Measurements from ENCODE around the gene UBR4. TPM values are rescaled to one million over a fixed set of nuclear protein-coding genes. Genes with fewer than 3 reads are reported as not detected.
A peak's percentile ranks its signal among the peaks of the same experiment; 100 is the strongest.

Gene UBR4
- total and polyA plus RNA-seq, 7 experiments from 2014 or later = 18.9 to 174 (median 151) TPM

GRCh38 chr1:19198820-19199219 lies 11.2 kb downstream of the UBR4 start:
- Mint-ChIP-seq H3K36me3 (peaks cover 15 to 39% (median 30%) of the 10 kb centered on the region in 5 donors), H3K9me3 (no peaks in the 10 kb centered on the region), H3K4me3 (no peak overlapping the region), H3K27me3 (no peaks in the 10 kb centered on the region), H3K27ac (no peak overlapping the region), H3K4me1 (peaks cover 16 to 29% (median 24%) of the 10 kb centered on the region in 7 donors)
- Histone ChIP-seq H3K27ac (ENCODE audit: low read depth, low read length) (no peak overlapping the region), H3K36me3 (ENCODE audit: control insufficient read depth in 2 of 3, insufficient read depth in 3 of 3, low read length in 3 of 3) (peaks cover 31 to 59% (median 48%) of the 10 kb centered on the region in 3 experiments), H3K27me3 (ENCODE audit: control insufficient read depth in 2 of 2, insufficient read depth in 2 of 2, low read length in 2 of 2) (no peaks in the 10 kb centered on the region), H3K9me3 (ENCODE audit: control insufficient read depth in 2 of 3, low read length in 3 of 3) (no peaks in the 10 kb centered on the region), H3K4me3 (ENCODE audit: low read length) (no peak overlapping the region), H3K4me1 (ENCODE audit: control insufficient read depth in 2 of 2, insufficient read depth in 2 of 2, low read length in 2 of 2) (peaks cover 0 to 16% of the 10 kb centered on the region in 2 donors)
- POLR2A ChIA-PET = interaction anchor here (0.6 kb wide), 1 partner anchor 1745 kb away, joined by 3 read pairs; no protein-coding TSS in a partner anchor
- ATAC-seq (no peak), DNase-seq (no peak)
- CTCF ChIA-PET = no interaction called here
- intact Hi-C loops (cut with micrococcal nuclease) = no loop called here

DNA sequence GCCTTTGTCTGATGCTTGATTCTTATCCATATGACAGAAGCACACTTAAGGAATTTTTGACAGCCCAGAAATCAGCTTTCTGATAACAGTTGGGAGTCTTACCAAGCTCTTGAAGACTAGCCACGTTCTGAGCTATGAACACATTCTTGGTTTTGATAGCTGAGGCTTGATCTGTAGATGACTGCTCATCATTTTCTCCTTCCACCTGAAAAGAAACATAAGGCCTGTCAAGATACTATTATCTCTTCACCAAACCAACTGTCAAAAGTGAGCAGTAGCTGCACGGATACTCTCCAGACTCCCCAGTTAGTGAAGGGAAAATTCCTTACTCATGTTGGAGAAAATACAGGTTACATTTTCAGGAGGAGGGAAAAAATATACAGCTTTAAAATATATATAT lies 12.2 kb downstream of the UBR4 start:
- Histone ChIP-seq H3K4me3 (ENCODE audit: low read length) (no peak overlapping the region), H3K36me3 (ENCODE audit: control insufficient read depth in 2 of 3, insufficient read depth in 3 of 3, low read length in 3 of 3) (peaks cover 41 to 69% (median 57%) of the 10 kb centered on the region in 3 experiments), H3K4me1 (ENCODE audit: control insufficient read depth in 2 of 2, insufficient read depth in 2 of 2, low read length in 2 of 2) (peaks cover 0 to 10% of the 10 kb centered on the region in 2 donors), H3K27ac (ENCODE audit: low read depth, low read length) (no peak overlapping the region), H3K9me3 (ENCODE audit: control insufficient read depth in 2 of 3, low read length in 3 of 3) (no peaks in the 10 kb centered on the region), H3K27me3 (ENCODE audit: control insufficient read depth in 2 of 2, insufficient read depth in 2 of 2, low read length in 2 of 2) (no peaks in the 10 kb centered on the region)
- H3K27ac Mint-ChIP-seq = no peak overlapping the region
- ATAC-seq (no peak), DNase-seq (no peak)
- H3K27me3 Mint-ChIP-seq = no peaks in the 10 kb centered on the region
- peaks cover 11 to 19% (median 17%) of the 10 kb centered on the region in 7 donors for H3K4me1 Mint-ChIP-seq
- H3K36me3 Mint-ChIP-seq = peaks cover 25 to 48% (median 40%) of the 10 kb centered on the region in 5 donors
- CTCF ChIA-PET = no interaction called here
- H3K4me3 Mint-ChIP-seq = no peak overlapping the region
- intact Hi-C loops (cut with micrococcal nuclease) = no loop called here
- POLR2A ChIA-PET = interaction anchor here (1.1 kb wide), 1 partner anchor 8 kb away, joined by 3 read pairs; no protein-coding TSS in a partner anchor
- no peaks in the 10 kb centered on the region for H3K9me3 Mint-ChIP-seq

- DNase-seq (no peak), ATAC-seq (no peak)
- Mint-ChIP-seq H3K4me1 (peaks cover 0 to 6% (median 4%) of the 10 kb centered on the region in 7 donors), H3K9me3 (no peaks in the 10 kb centered on the region), H3K27ac (no peak overlapping the region), H3K36me3 (peaks cover 32 to 63% (median 52%) of the 10 kb centered on the region in 5 donors), H3K4me3 (no peak overlapping the region), H3K27me3 (no peaks in the 10 kb centered on the region)
- Histone ChIP-seq H3K4me3 (ENCODE audit: low read length) (no peak overlapping the region), H3K4me1 (ENCODE audit: control insufficient read depth in 2 of 2, insufficient read depth in 2 of 2, low read length in 2 of 2) (no peaks in the 10 kb centered on the region), H3K27ac (ENCODE audit: low read depth, low read length) (no peak overlapping the region), H3K9me3 (ENCODE audit: control insufficient read depth in 2 of 3, low read length in 3 of 3) (no peaks in the 10 kb centered on the region), H3K36me3 (ENCODE audit: control insufficient read depth in 2 of 3, insufficient read depth in 3 of 3, low read length in 3 of 3) (peaks cover 49 to 78% (median 69%) of the 10 kb centered on the region in 3 experiments), H3K27me3 (ENCODE audit: control insufficient read depth in 2 of 2, insufficient read depth in 2 of 2, low read length in 2 of 2) (no peaks in the 10 kb centered on the region)
- CTCF ChIA-PET = no interaction called here
- POLR2A ChIA-PET = no interaction called here
- intact Hi-C loops (cut with micrococcal nuclease) = no loop called here
Observed at GRCh38 chr1:19196331-19196730, 13.7 kb downstream of the UBR4 start.

DNA sequence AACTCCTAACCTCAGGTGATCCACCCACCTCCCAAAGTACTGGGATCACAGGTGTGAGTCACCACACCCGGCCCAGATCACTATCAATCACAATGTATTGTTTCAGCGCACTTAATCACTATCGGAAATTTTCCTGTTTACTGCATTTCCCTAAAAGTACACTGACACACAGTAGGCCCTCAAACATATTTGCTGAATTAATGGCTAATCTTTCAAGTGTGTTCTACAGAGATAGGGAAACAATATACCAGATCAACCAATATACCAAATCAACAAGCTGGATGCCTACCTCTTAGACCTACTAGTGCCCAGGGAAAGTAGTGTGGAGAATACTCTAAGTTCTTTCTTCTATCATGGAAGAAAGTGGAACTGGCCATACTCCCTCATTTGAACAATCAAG lies 17.1 kb downstream of the UBR4 start:
- H3K4me1 Mint-ChIP-seq = peaks cover 0 to 11% (median 0%) of the 10 kb centered on the region in 7 donors
- ATAC-seq = no peak
- no peak overlapping the region for H3K27ac Mint-ChIP-seq
- Histone ChIP-seq H3K4me3 (ENCODE audit: low read length) (no peak overlapping the region), H3K9me3 (ENCODE audit: control insufficient read depth in 2 of 3, low read length in 3 of 3) (no peaks in the 10 kb centered on the region), H3K36me3 (ENCODE audit: control insufficient read depth in 2 of 3, insufficient read depth in 3 of 3, low read length in 3 of 3) (peaks cover 37 to 80% (median 49%) of the 10 kb centered on the region in 3 experiments), H3K27me3 (ENCODE audit: control insufficient read depth in 2 of 2, insufficient read depth in 2 of 2, low read length in 2 of 2) (no peaks in the 10 kb centered on the region), H3K27ac (ENCODE audit: low read depth, low read length) (no peak overlapping the region), H3K4me1 (ENCODE audit: control insufficient read depth in 2 of 2, insufficient read depth in 2 of 2, low read length in 2 of 2) (no peaks in the 10 kb centered on the region)
- H3K9me3 Mint-ChIP-seq = no peaks in the 10 kb centered on the region
- H3K27me3 Mint-ChIP-seq = no peaks in the 10 kb centered on the region
- POLR2A ChIA-PET = interaction anchor here (1.0 kb wide), 1 partner anchor 14 kb away, joined by 4 read pairs; no protein-coding TSS in a partner anchor
- no peak for DNase-seq
- no peak overlapping the region for H3K4me3 Mint-ChIP-seq
- intact Hi-C loops (cut with micrococcal nuclease) = no loop called here
- peaks cover 36 to 74% (median 54%) of the 10 kb centered on the region in 5 donors for H3K36me3 Mint-ChIP-seq
- CTCF ChIA-PET = interaction anchor here (0.8 kb wide), 1 partner anchor 12 kb away, joined by 3 read pairs; no protein-coding TSS in a partner anchor

DNA sequence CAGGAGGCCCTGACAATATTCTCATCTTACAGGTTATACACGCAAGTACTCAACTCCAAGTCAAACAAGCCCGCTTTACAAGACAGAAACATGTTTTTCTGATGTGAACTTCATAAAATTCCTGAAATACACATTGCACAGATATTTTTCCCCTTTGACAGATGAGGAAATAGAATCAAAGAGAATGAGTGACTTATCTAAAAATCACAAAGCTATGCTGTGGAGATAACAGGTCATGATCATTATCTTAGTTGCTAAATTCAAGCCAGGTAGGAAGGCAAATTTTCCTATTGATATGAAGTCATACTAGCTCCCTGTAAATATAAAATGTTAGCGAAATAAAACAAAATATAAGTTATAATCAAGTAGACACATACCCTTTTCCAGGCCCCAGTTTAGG lies 18.3 kb downstream of the UBR4 start:
- Mint-ChIP-seq H3K27ac (no peak overlapping the region), H3K36me3 (peaks cover 33 to 68% (median 50%) of the 10 kb centered on the region in 5 donors), H3K27me3 (no peaks in the 10 kb centered on the region), H3K4me1 (peaks cover 0 to 11% (median 0%) of the 10 kb centered on the region in 7 donors), H3K9me3 (no peaks in the 10 kb centered on the region), H3K4me3 (no peak overlapping the region)
- ChIA-PET CTCF (no interaction called here), POLR2A (interaction anchor here (0.9 kb wide), 1 partner anchor 15 kb away, joined by 4 read pairs; no protein-coding TSS in a partner anchor)
- Histone ChIP-seq H3K4me1 (ENCODE audit: control insufficient read depth in 2 of 2, insufficient read depth in 2 of 2, low read length in 2 of 2) (no peaks in the 10 kb centered on the region), H3K4me3 (ENCODE audit: low read length) (no peak overlapping the region), H3K9me3 (ENCODE audit: control insufficient read depth in 2 of 3, low read length in 3 of 3) (no peaks in the 10 kb centered on the region), H3K27ac (ENCODE audit: low read depth, low read length) (no peak overlapping the region), H3K27me3 (ENCODE audit: control insufficient read depth in 2 of 2, insufficient read depth in 2 of 2, low read length in 2 of 2) (no peaks in the 10 kb centered on the region), H3K36me3 (ENCODE audit: control insufficient read depth in 2 of 3, insufficient read depth in 3 of 3, low read length in 3 of 3) (peaks cover 31 to 77% (median 37%) of the 10 kb centered on the region in 3 experiments)
- intact Hi-C loops (cut with micrococcal nuclease) = no loop called here
- no peak for DNase-seq
- no peak for ATAC-seq

- ChIA-PET POLR2A (no interaction called here), CTCF (interaction anchor here (0.5 kb wide), 1 partner anchor 1705 kb away, joined by 3 read pairs; no protein-coding TSS in a partner anchor)
- Histone ChIP-seq H3K36me3 (ENCODE audit: control insufficient read depth in 2 of 3, insufficient read depth in 3 of 3, low read length in 3 of 3) (peaks cover 35 to 77% (median 40%) of the 10 kb centered on the region in 3 experiments), H3K27me3 (ENCODE audit: control insufficient read depth in 2 of 2, insufficient read depth in 2 of 2, low read length in 2 of 2) (no peaks in the 10 kb centered on the region), H3K9me3 (ENCODE audit: control insufficient read depth in 2 of 3, low read length in 3 of 3) (no peaks in the 10 kb centered on the region), H3K4me3 (ENCODE audit: low read length) (no peak overlapping the region), H3K27ac (ENCODE audit: low read depth, low read length) (no peak overlapping the region), H3K4me1 (ENCODE audit: control insufficient read depth in 2 of 2, insufficient read depth in 2 of 2, low read length in 2 of 2) (no peaks in the 10 kb centered on the region)
- Mint-ChIP-seq H3K4me3 (no peak overlapping the region), H3K36me3 (peaks cover 38 to 66% (median 48%) of the 10 kb centered on the region in 5 donors), H3K27ac (peak overlapping the region in 2 of 9 donors; percentile 2 to 24), H3K9me3 (no peaks in the 10 kb centered on the region), H3K27me3 (no peaks in the 10 kb centered on the region), H3K4me1 (peaks cover 0 to 20% (median 0%) of the 10 kb centered on the region in 7 donors)
- ATAC-seq (no peak), DNase-seq (no peak)
- intact Hi-C loops (cut with micrococcal nuclease) = no loop called here
Observed at GRCh38 chr1:19190468-19190867, 19.6 kb downstream of the UBR4 start.

- H3K4me3 Mint-ChIP-seq = no peak overlapping the region
- intact Hi-C loops (cut with micrococcal nuclease) = loop anchor here in 1 of 2 donors (10.0 kb wide), 1 partner anchor 466 kb away; no protein-coding TSS in a partner anchor
- no peak for DNase-seq
- Histone ChIP-seq H3K4me1 (ENCODE audit: control insufficient read depth in 2 of 2, insufficient read depth in 2 of 2, low read length in 2 of 2) (no peaks in the 10 kb centered on the region), H3K36me3 (ENCODE audit: control insufficient read depth in 2 of 3, insufficient read depth in 3 of 3, low read length in 3 of 3) (peaks cover 35 to 87% (median 45%) of the 10 kb centered on the region in 3 experiments), H3K27ac (ENCODE audit: low read depth, low read length) (no peak overlapping the region), H3K4me3 (ENCODE audit: low read length) (no peak overlapping the region), H3K27me3 (ENCODE audit: control insufficient read depth in 2 of 2, insufficient read depth in 2 of 2, low read length in 2 of 2) (no peaks in the 10 kb centered on the region), H3K9me3 (ENCODE audit: control insufficient read depth in 2 of 3, low read length in 3 of 3) (no peaks in the 10 kb centered on the region)
- CTCF ChIA-PET = no interaction called here
- POLR2A ChIA-PET = no interaction called here
- no peaks in the 10 kb centered on the region for H3K27me3 Mint-ChIP-seq
- H3K9me3 Mint-ChIP-seq = no peaks in the 10 kb centered on the region
- peak overlapping the region in 1 of 9 donors; percentile 2 for H3K27ac Mint-ChIP-seq
- ATAC-seq = no peak
- H3K4me1 Mint-ChIP-seq = peaks cover 0 to 20% (median 0%) of the 10 kb centered on the region in 7 donors
- H3K36me3 Mint-ChIP-seq = peaks cover 36 to 72% (median 56%) of the 10 kb centered on the region in 5 donors
Observed at GRCh38 chr1:19189270-19189669, 20.8 kb downstream of the UBR4 start.

Measured in naive thymus-derived CD4-positive, alpha-beta T cell (primary cell).